DND-41 (cell line): ENCODE data around the gene SYNGR1.
"Not testable (repeated sequence)": the region's sequence is repeated elsewhere in the genome, so short reads cannot be mapped to it uniquely, and the experiment has no call there.

Experiments used
- EZH2 ChIP-seq: IDR thresholded peaks from 3 replicates; pipeline ENCODE4 v1.6.1; 2012; ENCODE audit warnings: borderline replicate concordance, low read depth, mild to moderate bottlenecking, moderate library complexity, low read length, inconsistent platforms; ENCODE audit not compliant: severe bottlenecking
- TF ChIP-seq, protein P1 (sequence below): IDR thresholded peaks from 2 replicates; pipeline ENCODE4 v1.5.1; 2012; ENCODE audit warnings: borderline replicate concordance, low read length, moderate library complexity, mild to moderate bottlenecking; ENCODE audit not compliant: poor library complexity, severe bottlenecking; ENCODE audit errors: extremely low read depth

DNA sequence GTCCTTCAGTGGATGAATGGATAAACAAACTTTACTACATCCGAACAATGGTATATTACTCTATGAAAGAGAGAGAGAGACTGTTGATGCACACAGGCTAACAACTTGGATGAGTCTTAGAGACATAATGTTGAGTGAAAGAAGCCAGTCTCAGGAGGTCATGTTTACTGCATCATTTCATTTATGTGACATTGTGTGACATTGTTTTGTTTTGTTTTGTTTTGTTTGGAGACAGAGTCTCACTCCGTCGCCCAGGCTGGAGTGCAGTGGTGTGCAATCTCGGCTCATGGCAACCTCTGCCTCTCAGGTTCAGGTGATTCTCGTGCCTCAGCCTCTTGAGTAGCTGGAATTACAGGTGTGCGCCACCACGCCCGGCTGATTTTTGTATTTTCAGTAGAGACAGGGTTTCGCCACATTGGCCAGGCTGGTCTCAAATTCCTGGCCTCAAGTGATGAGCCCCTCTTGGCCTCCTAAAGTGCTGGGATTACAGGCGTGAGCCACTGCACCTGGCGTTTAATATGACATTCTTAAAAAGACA, 62.1 kb downstream of the SYNGR1 start:
- TF ChIP-seq, protein P1, sequence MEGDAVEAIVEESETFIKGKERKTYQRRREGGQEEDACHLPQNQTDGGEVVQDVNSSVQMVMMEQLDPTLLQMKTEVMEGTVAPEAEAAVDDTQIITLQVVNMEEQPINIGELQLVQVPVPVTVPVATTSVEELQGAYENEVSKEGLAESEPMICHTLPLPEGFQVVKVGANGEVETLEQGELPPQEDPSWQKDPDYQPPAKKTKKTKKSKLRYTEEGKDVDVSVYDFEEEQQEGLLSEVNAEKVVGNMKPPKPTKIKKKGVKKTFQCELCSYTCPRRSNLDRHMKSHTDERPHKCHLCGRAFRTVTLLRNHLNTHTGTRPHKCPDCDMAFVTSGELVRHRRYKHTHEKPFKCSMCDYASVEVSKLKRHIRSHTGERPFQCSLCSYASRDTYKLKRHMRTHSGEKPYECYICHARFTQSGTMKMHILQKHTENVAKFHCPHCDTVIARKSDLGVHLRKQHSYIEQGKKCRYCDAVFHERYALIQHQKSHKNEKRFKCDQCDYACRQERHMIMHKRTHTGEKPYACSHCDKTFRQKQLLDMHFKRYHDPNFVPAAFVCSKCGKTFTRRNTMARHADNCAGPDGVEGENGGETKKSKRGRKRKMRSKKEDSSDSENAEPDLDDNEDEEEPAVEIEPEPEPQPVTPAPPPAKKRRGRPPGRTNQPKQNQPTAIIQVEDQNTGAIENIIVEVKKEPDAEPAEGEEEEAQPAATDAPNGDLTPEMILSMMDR: not testable (repeated sequence)
- not testable (repeated sequence) for TF ChIP-seq EZH2
